ENCODE data around the gene ADIG.

Gene ADIG

DNA sequence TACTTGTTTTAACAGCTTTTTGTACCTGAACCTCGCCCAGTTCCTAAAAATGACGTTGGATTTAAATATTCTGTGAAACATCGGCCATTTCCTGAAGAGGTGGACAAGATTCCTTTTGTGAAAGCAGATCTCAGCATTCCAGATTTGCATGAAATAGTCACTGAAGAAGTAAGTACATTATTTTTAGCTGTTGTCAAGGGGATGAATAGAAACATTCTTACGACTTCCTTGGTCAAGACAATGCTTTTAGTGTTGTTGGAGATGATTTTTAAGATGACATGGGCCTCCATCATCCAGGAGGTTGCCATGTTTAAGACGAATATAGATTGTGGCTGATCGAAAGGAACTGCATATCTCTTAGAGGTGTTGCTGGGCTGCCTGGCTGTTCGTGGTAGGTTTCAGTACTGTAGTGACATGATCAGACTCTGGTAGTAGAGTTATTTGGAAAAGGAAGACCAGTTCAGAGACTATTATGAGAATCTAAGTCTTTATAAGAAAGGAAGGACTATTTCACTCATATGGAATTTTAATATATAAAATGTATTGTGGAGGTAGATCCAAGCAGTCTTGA, 29.9 kb upstream of the ADIG start:
- Histone ChIP-seq H3F3A (ENCODE audit: insufficient read depth) (no peaks in the 10 kb centered on the region), H3K79me2 (ENCODE audit: insufficient read depth, low read length) (no peaks in the 10 kb centered on the region), H3K9ac (ENCODE audit: low read length) (no peak overlapping the region), H3K36me3 (ENCODE audit: low read length) (peaks cover 42% of the 10 kb centered on the region; the same call in 1 of the 2 replicates), H3K4me3 (ENCODE audit: insufficient read depth, low read length, poor library complexity, severe bottlenecking) (no peak overlapping the region), H2AFZ (ENCODE audit: low read depth, low read length, severe bottlenecking) (no peak overlapping the region), H3K27ac (ENCODE audit: low read depth, low read length) (no peak overlapping the region), H4K20me1 (ENCODE audit: low read depth, low read length) (no peaks in the 10 kb centered on the region), H3K4me2 (ENCODE audit: low read depth, low read length, poor library complexity, severe bottlenecking) (no peak overlapping the region), H3K9me2 (replicated peaks; ENCODE audit: insufficient read depth, low read length) (no peaks in the 10 kb centered on the region), H3K9me3 (ENCODE audit: insufficient read depth, low read length) (no peaks in the 10 kb centered on the region), H3K27me3 (ENCODE audit: low read length) (no peaks in the 10 kb centered on the region)
- TF ChIP-seq, protein P1, sequence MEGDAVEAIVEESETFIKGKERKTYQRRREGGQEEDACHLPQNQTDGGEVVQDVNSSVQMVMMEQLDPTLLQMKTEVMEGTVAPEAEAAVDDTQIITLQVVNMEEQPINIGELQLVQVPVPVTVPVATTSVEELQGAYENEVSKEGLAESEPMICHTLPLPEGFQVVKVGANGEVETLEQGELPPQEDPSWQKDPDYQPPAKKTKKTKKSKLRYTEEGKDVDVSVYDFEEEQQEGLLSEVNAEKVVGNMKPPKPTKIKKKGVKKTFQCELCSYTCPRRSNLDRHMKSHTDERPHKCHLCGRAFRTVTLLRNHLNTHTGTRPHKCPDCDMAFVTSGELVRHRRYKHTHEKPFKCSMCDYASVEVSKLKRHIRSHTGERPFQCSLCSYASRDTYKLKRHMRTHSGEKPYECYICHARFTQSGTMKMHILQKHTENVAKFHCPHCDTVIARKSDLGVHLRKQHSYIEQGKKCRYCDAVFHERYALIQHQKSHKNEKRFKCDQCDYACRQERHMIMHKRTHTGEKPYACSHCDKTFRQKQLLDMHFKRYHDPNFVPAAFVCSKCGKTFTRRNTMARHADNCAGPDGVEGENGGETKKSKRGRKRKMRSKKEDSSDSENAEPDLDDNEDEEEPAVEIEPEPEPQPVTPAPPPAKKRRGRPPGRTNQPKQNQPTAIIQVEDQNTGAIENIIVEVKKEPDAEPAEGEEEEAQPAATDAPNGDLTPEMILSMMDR (IDR thresholded peaks at IDR 0.05; ENCODE audit: insufficient read depth, low read length, poor library complexity, severe bottlenecking), result no peak
- TF ChIP-seq EZH2phosphoT487 (conservative IDR thresholded peaks at IDR 0.05; ENCODE audit: low read length), result no peak

DNA sequence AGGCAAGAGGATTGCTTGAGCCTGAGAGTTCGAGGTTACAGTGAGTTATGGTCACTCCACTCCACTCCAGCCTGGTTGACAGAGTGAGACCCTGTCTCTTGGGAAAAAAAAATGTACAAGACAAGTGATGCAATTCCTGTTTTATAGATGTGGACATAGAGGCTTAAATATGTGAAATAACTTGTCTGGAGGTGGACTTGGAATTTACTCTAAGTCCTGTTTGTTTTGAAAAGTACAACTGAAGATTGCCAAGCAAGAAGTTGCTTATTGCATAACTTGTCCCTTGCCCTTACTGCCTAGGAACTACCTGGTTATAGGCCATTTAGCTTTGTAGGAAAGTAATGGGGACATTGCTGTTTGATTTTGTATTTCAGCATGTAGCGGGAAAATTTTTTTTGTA, 26.0 kb upstream of the ADIG start:
- no peak overlapping the region for H3K9ac ChIP-seq (ENCODE audit: low read length)
- H3F3A ChIP-seq (ENCODE audit: insufficient read depth), result no peaks in the 10 kb centered on the region
- H3K36me3 ChIP-seq (ENCODE audit: low read length), result peaks cover 55% of the 10 kb centered on the region

DNA sequence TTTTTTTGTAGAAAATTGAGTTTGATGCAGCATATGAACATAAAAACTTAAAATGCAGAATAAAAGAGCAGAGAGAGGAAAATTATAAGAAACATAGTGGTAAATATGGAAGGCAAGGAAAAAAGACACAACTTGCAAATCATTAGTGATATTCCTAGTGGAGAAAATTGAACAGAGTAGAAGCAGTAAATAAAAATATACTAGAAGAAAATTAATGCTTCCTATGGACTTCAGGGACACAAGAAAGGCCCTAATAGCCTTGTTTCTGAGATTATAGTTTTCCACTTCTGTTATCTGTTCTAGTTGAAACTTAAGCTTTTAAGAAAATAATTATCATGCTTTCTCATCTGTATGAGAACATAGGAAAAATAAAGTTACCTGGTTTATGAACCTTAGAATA, 25.6 kb upstream of the ADIG start:
- H3K9me2 ChIP-seq (replicated peaks; ENCODE audit: insufficient read depth, low read length), result no peaks in the 10 kb centered on the region
- H2AFZ ChIP-seq (ENCODE audit: low read depth, low read length, severe bottlenecking), result no peak overlapping the region
- H3K27ac ChIP-seq (ENCODE audit: low read depth, low read length), result no peak overlapping the region
- TF ChIP-seq, protein P1 (IDR thresholded peaks at IDR 0.05; ENCODE audit: insufficient read depth, low read length, poor library complexity, severe bottlenecking), result no peak
- no peak for TF ChIP-seq EZH2phosphoT487 (conservative IDR thresholded peaks at IDR 0.05; ENCODE audit: low read length)
- H3K79me2 ChIP-seq (ENCODE audit: insufficient read depth, low read length), result no peaks in the 10 kb centered on the region
- no peak overlapping the region for H3K9ac ChIP-seq (ENCODE audit: low read length)
- no peak overlapping the region for H3K4me3 ChIP-seq (ENCODE audit: insufficient read depth, low read length, poor library complexity, severe bottlenecking)
- H3K36me3 ChIP-seq (ENCODE audit: low read length), result peaks cover 58% of the 10 kb centered on the region
- H3K4me2 ChIP-seq (ENCODE audit: low read depth, low read length, poor library complexity, severe bottlenecking), result no peak overlapping the region
- H3K27me3 ChIP-seq (ENCODE audit: low read length), result no peaks in the 10 kb centered on the region
- no peaks in the 10 kb centered on the region for H3K9me3 ChIP-seq (ENCODE audit: insufficient read depth, low read length)
- no peaks in the 10 kb centered on the region for H3F3A ChIP-seq (ENCODE audit: insufficient read depth)
- H4K20me1 ChIP-seq (ENCODE audit: low read depth, low read length), result no peaks in the 10 kb centered on the region

More for the DNA sequence above, 26.0 kb upstream of the ADIG start:
- H3K27ac ChIP-seq (ENCODE audit: low read depth, low read length), result no peak overlapping the region
- H3K4me3 ChIP-seq (ENCODE audit: insufficient read depth, low read length, poor library complexity, severe bottlenecking), result no peak overlapping the region
- no peak overlapping the region for H3K4me2 ChIP-seq (ENCODE audit: low read depth, low read length, poor library complexity, severe bottlenecking)
- no peaks in the 10 kb centered on the region for H3K79me2 ChIP-seq (ENCODE audit: insufficient read depth, low read length)
- TF ChIP-seq EZH2phosphoT487 (conservative IDR thresholded peaks at IDR 0.05; ENCODE audit: low read length), result no peak
- TF ChIP-seq, protein P1 (IDR thresholded peaks at IDR 0.05; ENCODE audit: insufficient read depth, low read length, poor library complexity, severe bottlenecking), result no peak
- no peaks in the 10 kb centered on the region for H3K27me3 ChIP-seq (ENCODE audit: low read length)
- H4K20me1 ChIP-seq (ENCODE audit: low read depth, low read length), result no peaks in the 10 kb centered on the region
- H2AFZ ChIP-seq (ENCODE audit: low read depth, low read length, severe bottlenecking), result no peak overlapping the region
- H3K9me2 ChIP-seq (replicated peaks; ENCODE audit: insufficient read depth, low read length), result no peaks in the 10 kb centered on the region
- no peaks in the 10 kb centered on the region for H3K9me3 ChIP-seq (ENCODE audit: insufficient read depth, low read length)

All from SU-DHL-6 (cell line).